LNCAP (cell line): ENCODE measurements around the gene ARFGAP1.

Experiments used
- TF ChIP-seq, protein P1 (sequence below): fragments of 450-650 bp; IDR thresholded peaks from 2 replicates; pipeline ENCODE4 v1.5.1; 2017; ENCODE audit warnings: mild to moderate bottlenecking

Gene ARFGAP1

DNA sequence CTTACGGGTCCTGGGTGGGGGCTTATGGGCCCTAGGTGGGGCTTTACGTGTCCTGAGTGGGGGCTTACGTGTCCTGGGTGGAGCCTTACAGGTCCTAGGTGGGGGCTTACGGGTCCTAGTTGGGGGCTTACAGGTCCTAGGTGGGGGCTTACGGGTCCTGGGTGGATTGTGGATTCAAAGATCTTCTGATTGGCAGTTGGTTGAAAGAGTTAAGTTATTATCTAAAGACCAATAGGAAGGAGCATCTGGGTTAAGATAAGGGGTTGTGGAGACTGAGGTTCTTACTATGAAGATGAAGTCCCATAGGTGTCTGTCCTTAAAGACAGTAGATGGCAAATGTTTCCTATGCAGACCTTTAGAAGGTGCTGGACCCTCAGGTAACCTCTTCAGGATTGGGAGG is 45.4 kb upstream of the ARFGAP1 start:
- TF ChIP-seq, protein P1, sequence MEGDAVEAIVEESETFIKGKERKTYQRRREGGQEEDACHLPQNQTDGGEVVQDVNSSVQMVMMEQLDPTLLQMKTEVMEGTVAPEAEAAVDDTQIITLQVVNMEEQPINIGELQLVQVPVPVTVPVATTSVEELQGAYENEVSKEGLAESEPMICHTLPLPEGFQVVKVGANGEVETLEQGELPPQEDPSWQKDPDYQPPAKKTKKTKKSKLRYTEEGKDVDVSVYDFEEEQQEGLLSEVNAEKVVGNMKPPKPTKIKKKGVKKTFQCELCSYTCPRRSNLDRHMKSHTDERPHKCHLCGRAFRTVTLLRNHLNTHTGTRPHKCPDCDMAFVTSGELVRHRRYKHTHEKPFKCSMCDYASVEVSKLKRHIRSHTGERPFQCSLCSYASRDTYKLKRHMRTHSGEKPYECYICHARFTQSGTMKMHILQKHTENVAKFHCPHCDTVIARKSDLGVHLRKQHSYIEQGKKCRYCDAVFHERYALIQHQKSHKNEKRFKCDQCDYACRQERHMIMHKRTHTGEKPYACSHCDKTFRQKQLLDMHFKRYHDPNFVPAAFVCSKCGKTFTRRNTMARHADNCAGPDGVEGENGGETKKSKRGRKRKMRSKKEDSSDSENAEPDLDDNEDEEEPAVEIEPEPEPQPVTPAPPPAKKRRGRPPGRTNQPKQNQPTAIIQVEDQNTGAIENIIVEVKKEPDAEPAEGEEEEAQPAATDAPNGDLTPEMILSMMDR: no peak

DNA sequence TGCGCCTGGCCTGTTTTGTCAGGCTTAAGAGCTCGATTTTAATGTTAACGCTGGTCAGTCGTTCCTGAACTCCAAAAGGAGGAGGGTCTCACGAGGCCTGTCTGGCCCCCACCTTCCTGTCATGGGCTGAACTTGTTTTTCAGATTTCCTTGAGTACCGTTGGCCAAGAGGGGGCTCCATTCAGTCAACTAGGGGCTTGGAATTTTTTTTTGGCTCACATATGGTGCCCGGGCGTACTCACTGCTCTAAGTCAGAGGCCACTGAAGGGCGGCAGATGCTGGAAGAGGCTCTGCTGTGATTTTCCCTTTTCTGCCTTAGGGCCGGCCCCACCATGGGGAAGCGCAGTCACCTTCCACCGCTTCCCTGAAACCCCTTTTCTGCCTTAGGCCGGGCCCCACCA is 43.8 kb upstream of the ARFGAP1 start:
- TF ChIP-seq, protein P1: no peak

GRCh38 chr20:63230800-63231268 is 41.8 kb upstream of the ARFGAP1 start:
- TF ChIP-seq, protein P1: peak; percentile 53

- TF ChIP-seq, protein P1: no peak
Observed at GRCh38 chr20:63232235-63233060, 40.2 kb upstream of the ARFGAP1 start.

GRCh38 chr20:63233061-63233344 is 39.6 kb upstream of the ARFGAP1 start:
- TF ChIP-seq, protein P1: no peak

- TF ChIP-seq, protein P1: no peak
Observed at GRCh38 chr20:63233924-63234323, 38.7 kb upstream of the ARFGAP1 start.

DNA sequence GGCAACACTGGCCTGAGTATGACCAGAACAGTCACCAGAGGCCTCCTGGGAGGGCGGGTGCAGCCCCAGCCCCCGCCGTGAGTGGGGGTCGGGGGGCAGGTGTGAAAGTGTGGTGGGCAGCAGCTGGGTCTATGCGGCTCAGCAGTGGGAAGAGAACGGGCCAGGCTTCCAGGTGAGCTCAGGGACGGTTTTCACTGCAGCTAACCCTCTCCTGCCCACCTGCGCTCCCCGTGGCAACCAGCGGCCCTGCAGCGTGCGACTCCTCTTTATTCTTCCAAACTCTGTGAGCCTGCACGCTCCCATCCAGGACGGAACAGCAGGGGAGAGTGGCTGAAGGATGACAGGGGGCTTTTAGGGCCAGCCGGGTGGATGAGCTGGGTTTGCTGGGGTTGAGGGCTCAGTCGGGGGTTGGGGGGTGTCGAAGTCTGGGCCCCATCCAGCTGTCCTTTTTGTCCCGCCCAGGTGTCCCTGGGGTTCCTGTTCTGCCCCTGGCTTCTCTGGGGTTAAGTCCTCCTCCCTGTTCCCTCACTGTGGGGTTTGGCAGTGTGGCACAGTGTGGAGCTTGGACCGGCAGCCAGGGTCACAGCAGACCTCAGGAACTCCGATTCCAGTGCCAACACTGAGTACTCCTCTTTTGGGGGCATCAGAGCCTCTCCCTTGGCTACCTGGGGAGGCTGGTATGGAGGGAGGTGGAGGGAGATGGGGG is 37.8 kb upstream of the ARFGAP1 start:
- TF ChIP-seq, protein P1: peak; percentile 57
